HUES64 (cell line): ENCODE results near the gene TMEM121.
"Not testable (repeated sequence)": the region's sequence is repeated elsewhere in the genome, so short reads cannot be mapped to it uniquely, and the experiment has no call there.

Experiments used
- H3K27ac ChIP-seq: 2 replicates; pipeline ENCODE4 v1.7.0; 2013; ENCODE audit warnings: low read depth, low read length, inconsistent platforms
- H3K27me3 ChIP-seq: 2 replicates; pipeline ENCODE4 v1.6.1; 2013; ENCODE audit warnings: mild to moderate bottlenecking, low read length; ENCODE audit not compliant: insufficient read depth
- H3K36me3 ChIP-seq: 2 replicates; pipeline ENCODE4 v1.6.1; 2013; ENCODE audit warnings: mild to moderate bottlenecking, low read length; ENCODE audit not compliant: insufficient read depth
- H3K4me1 ChIP-seq: 2 replicates; pipeline ENCODE4 v1.6.1; 2013; ENCODE audit warnings: mild to moderate bottlenecking, low read length, moderate library complexity; ENCODE audit not compliant: insufficient read depth
- H3K4me3 ChIP-seq: 2 replicates; pipeline ENCODE4 v1.5.1; 2013; ENCODE audit warnings: mild to moderate bottlenecking, low read length, moderate library complexity
- H3K9ac ChIP-seq: 2 replicates; pipeline ENCODE4 v1.6.1; 2013; ENCODE audit warnings: mild to moderate bottlenecking, low read depth, low read length
- H3K9me3 ChIP-seq: 2 replicates; pipeline ENCODE4 v1.6.1; 2013; ENCODE audit warnings: low read depth, low read length; ENCODE audit not compliant: insufficient read depth
- WGBS: fragments of 150-250, 120-280 bp; methylation state at CpG from one replicate; pipeline ENCODE4 v1.1.7; 2013; ENCODE audit warnings: missing lambda C conversion rate; 5-methylcytosine and 5-hydroxymethylcytosine counted together

The TMEM121 gene

DNA sequence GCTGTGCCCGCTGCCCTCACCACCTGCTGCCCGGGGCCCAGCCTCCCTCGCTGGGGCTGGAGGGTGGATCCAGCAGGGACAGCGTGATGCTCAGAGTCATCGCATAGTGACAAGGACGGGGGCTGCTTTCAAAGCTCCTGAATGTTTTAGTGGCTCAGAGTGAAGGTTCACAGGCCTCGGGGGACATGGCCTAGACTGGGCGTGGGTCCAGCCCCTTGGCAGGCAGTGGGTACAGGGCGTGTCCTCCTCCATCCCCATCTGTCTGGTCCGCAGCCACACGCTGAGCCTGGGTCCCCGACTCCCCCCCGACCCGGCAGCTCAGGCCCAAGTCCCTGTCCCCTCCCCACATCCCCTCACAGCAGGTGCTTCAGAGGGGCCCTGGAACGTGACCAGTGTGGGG lies 52.8 kb downstream of the TMEM121 start:
- H3K4me3 ChIP-seq, H3K9ac ChIP-seq, H3K4me1 ChIP-seq, H3K36me3 ChIP-seq, H3K27ac ChIP-seq, H3K27me3 ChIP-seq: not testable (repeated sequence)
- WGBS = no CpG with 5 or more reads among the region's 15 CpGs
- peaks cover 47% of the 10 kb centered on the region for H3K9me3 ChIP-seq
